NCI-H510A (cell line): ENCODE results near the gene PIAS4.

Experiments used
- DNase-seq: peaks from one replicate; lab custom pipeline; 2025; lab: John Stamatoyannopoulos, UW

Gene PIAS4

DNA sequence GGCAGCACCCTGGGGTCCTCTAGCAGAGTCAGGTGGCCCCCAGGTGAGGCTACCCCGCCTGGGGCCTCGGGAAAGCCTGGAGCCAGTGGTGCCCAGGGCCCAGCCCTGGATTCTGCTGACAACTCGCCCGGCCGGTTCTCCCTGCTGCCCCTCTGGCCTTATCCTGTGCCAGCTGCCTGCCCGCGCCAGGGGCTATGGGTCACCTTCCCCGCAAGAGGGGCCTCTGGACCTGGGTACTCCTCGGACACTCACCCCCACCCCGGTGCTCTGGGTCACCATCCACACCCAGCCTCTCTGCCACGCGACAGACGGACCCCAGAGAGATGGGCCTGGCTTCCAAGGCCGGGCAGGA is 35.2 kb downstream of the PIAS4 start:
- peak; percentile 32 for DNase-seq

- DNase-seq, result no peak
Measured at GRCh38 chr19:4043401-4043800, 35.9 kb downstream of the PIAS4 start.

GRCh38 chr19:4043966-4044715 is 36.6 kb downstream of the PIAS4 start:
- no peak for DNase-seq

GRCh38 chr19:4044990-4045465 is 37.5 kb downstream of the PIAS4 start:
- no peak for DNase-seq

DNA sequence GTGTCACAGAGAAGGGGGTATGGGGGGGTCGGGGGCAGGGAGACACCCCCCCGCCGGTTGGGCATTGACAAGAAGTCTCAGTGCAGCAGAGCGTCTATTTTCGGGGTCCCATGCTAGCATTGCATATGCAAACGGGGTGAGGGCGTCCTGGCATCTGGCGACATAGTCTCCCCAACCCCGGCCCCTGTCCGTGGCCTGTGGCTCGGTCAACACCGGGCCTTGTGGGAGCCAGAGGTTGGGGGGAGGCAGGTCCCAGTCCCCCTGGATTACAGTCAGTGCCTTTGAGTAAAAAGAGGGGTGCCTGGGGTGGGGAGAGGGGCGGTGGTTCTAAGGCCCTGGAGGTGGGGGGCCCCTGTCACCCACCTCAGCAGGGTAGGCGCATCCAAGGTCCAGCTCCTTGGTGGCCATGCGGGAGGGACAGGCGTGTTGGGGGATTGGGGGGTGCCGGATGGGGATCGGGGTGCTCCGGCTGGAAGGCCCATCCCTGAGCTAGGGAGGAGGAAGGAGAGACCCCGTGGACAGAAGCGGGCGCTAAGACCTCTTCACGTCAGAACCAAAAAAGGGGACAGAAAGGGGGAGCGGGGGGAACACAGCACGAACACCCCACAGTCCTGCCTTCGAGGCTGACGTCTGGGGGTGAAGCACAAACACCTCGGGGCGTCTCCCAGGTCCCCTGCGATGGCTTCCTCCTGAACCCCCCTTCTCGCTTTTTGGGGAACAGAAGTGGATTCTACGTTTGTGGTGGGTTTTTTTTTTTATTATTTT is 38.2 kb downstream of the PIAS4 start:
- no peak for DNase-seq

DNA sequence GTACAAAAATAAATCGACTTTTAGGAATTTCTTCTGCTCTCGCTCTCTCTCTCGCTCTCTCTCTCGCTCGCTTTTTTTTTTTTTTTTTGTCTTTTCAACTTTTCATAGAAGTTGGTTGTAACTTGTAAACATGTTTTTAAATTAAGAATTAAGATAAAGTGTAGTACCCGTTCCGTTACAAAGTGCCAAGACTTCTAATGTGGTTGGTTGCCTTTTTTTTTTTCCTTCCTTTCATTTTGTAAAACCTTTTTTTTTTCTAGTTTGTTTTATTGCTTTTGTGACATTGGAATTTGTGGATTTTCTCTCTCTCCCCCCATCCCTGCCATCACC is 38.8 kb downstream of the PIAS4 start:
- DNase-seq, result no peak

- DNase-seq, result no peak
Measured at GRCh38 chr19:4046946-4047683, 39.6 kb downstream of the PIAS4 start.

- DNase-seq, result no peak
Measured at GRCh38 chr19:4049432-4049831, 41.9 kb downstream of the PIAS4 start.

DNA sequence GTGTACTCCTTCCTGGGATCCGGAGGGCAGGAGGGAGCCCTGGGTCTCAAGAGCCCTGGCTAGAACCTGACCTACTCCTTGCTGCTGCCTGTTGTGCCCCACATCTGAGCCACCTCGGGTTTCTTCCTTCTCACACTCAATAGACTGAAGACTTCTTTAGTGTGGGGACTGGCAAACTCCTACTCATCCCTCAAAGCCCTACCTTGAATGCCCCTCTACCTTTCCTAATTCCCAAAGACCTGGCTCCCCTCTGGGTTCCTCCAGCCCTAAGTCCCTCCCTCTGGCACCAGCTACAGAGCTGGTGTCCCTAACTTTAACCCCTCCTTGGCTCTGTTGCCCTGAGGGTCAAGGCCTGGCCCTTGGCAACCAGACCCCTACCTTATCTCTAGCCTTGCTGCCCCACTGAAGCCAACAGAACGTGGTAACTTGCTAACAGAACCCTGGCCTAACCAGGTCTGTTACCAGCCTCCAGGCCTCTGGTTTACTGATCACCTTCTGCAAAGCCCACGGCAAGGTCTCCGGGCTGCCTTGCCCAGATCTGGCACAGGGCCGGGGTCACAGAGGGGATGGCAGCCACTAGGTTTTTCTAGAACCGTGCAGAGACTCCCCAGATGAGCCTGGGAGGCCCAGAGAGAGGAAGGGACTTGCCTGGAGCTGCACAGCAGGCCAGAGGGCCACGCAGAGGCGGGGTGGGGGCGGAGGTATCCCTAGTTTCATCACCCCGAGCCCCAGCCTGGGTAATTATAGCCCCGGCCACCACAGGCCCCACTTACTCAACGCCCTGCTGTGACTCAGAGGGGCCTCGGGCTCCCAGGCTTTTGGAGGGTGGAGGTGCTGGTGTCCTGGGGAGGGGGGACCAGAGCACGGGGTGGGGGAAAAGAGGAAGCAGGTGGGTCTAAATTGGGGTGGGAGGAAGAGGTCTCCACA is 43.9 kb downstream of the PIAS4 start:
- DNase-seq, result no peak

- no peak for DNase-seq
Measured at GRCh38 chr19:4052114-4052992, 44.8 kb downstream of the PIAS4 start.

DNA sequence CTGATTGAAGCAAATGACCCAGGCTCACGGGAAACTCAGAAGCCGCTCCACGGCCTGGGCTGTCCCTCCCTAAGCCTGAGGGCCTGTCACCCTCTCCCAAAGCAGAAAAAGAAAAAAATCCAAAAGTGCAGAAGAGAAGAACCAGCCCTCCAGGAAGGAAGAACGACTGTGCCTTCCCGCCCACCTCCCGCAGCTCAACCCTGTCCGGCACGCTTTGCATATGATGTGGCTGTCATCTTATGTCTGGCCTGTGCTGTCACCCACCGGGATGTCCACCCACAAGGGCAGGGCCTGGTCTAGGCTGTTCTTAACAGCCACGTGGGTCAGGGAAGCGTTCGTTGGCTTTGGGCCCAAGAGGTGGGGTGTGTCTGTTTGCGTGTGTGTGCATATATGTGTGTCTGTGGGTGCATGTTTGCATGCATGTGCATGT is 45.5 kb downstream of the PIAS4 start:
- DNase-seq, result no peak

- no peak for DNase-seq
Measured at GRCh38 chr19:4053423-4054324, 46.1 kb downstream of the PIAS4 start.

DNA sequence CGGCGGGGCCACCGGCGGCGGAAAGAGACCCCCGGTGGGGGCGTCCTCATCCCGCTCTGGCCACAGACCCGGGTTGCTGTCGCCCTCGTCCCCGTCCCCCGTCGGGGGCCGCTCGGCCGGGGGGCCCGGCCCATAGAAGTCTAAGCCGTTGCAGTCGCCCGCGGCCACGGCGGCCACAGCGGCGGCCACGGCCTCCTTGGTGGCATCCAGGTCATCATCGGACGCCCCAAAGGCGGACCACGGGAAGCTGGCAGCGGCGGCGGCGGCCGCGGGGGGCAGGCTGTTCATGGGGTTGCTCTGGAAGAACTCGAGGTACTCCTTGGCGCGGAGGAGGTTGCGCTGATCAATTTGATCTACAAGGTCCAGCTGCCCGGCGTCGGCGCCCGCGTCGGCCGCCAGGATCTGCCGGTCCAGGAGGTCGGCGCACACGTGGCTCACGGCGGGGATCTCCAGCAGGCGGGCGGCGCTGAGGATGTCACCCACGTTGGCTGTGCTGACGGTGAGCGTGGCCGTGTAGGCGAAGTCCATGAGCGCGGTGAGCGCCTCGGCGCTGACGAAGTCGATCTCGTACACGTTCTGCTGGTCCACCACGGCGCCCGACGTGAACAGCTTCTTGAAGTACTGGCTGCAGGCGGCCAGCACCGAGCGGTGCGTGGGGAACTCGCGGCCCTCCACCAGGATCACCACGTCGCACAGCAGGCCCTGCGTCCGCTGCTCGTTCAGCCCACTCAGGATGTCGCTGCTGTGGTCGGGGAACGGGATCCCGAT is 47.1 kb downstream of the PIAS4 start:
- DNase-seq, result no peak

GRCh38 chr19:4055209-4055552 is 47.6 kb downstream of the PIAS4 start:
- DNase-seq, result no peak

GRCh38 chr19:4057931-4058692 is 50.6 kb downstream of the PIAS4 start:
- DNase-seq, result no peak

- DNase-seq, result no peak
Measured at GRCh38 chr19:4058693-4059452, 51.3 kb downstream of the PIAS4 start.

- DNase-seq, result no peak
Measured at GRCh38 chr19:4059453-4059871, 51.9 kb downstream of the PIAS4 start.
